Measurements from ENCODE around the gene MOSPD3.

DNA sequence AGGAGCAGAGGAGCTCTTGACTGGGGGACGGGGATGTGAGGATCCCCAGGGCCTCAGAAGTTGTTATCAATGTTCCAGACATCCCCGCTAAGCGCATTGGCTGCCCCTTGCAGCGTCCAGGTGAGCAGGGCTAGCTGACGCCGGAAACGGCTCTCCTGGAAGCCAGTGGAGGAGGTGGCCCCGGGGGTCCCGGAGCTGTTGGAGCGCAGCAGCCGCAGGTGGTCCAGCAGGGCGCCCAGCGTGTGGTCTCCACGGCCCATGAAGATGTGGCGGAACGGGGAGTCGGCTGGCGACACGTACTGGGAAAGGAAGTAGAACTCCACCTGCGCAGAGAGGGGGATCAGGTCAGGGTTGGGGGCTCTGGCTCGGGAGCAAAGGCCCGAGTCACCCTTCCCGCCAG is 8.5 kb downstream of the MOSPD3 start:
- TF ChIP-seq PPARA (CRISPR knock-in tag; IDR thresholded peaks at IDR 0.05; ENCODE audit: borderline replicate concordance) (no peak), ZFP30 (CRISPR knock-in tag; IDR thresholded peaks at IDR 0.05) (no peak), TCF4 (CRISPR knock-in tag; IDR thresholded peaks at IDR 0.05; ENCODE audit: borderline replicate concordance) (no peak), ESRRG (CRISPR knock-in tag; IDR thresholded peaks at IDR 0.05) (no peak), ZC3H10 (CRISPR knock-in tag; IDR thresholded peaks at IDR 0.05) (no peak), OSR1 (CRISPR knock-in tag; IDR thresholded peaks at IDR 0.05) (no peak), ARNTL (CRISPR knock-in tag; IDR thresholded peaks at IDR 0.05; ENCODE audit: borderline replicate concordance, low read depth) (no peak), ZFP3 (CRISPR knock-in tag; IDR thresholded peaks at IDR 0.05) (no peak)

Measured in SK-N-SH treated with all-trans-retinoic acid at 6 μM for 48 hours (cell line).